K562 (cell line): ENCODE results near the gene PLA2G7. TPM values are rescaled to one million over a fixed set of nuclear protein-coding genes. Genes with fewer than 3 reads are reported as not detected.

Source experiments
- ATAC-seq: fragments of 200-7000 bp; cut with Tn5 transposase; 3 replicates; pipeline ENCODE4 v1.9.1; 2020; ENCODE audit warnings: moderate library complexity
- BruUV-seq: library from RNA; stranded (reverse); fragments of 400-500 nt; replicated peaks from 2 replicates; lab custom pipeline; 2021; lab: Mats Ljungman, UMichigan
- CTCF ChIA-PET: fragments of 300-600 bp; formaldehyde crosslinking; extraction: SDS; loops from one replicate; lab custom pipeline; 2021; ENCODE audit warnings: low intra/inter-chr PET ratio; lab: Yijun Ruan, JAX
- POLR2A ChIA-PET: fragments of 300-600, 350-650 bp; sonication (Branson Sonifier 250); formaldehyde crosslinking; extraction: SDS; loops from one replicate; lab custom pipeline; 2021; ENCODE audit warnings: antibody characterized with exemption, inconsistent platforms; lab: Yijun Ruan, JAX
- DNase-seq, 4 experiments: peaks; one replicate each; pipeline versions ENCODE4 v3.0.0 to v3.0.0-alpha.2; 2011 to 2018; ENCODE audit warnings: low spot score in 3 of 4, mixed read lengths in 3 of 4; ENCODE audit errors: extremely low read depth in 1 of 4
- FAIRE-seq: peaks from 2 replicates; lab custom pipeline; 2011; peaks lifted over from hg19 to GRCh38; lab: Jason Lieb, UNC
- H2AFZ ChIP-seq: 2 replicates; pipeline ENCODE4 v1.6.0; 2011; ENCODE audit warnings: low read depth, low read length, control low read depth, inconsistent platforms
- H3K27ac ChIP-seq: fragments of 200-600 bp; 3 replicates; pipeline ENCODE4 v1.8.0; 2011; ENCODE audit warnings: low read depth, mild to moderate bottlenecking, control low read depth, inconsistent platforms, low read length, moderate library complexity, mixed read lengths; ENCODE audit errors: extremely low read depth
- H3K27me3 ChIP-seq, 2 experiments: fragments of 300-600 bp in 1 of 2; 2 replicates in 1 of 2; 3 replicates in 1 of 2; pipeline versions ENCODE4 v1.6.0 to v1.8.0; 2011; ENCODE audit warnings: inconsistent platforms in 2 of 2, low read length in 2 of 2, mild to moderate bottlenecking in 1 of 2, mixed read lengths in 1 of 2, moderate library complexity in 1 of 2; ENCODE audit not compliant: control insufficient read depth in 2 of 2, insufficient read depth in 2 of 2
- H3K36me3 ChIP-seq: fragments of 300-600 bp; 3 replicates; pipeline ENCODE4 v1.8.0; 2011; ENCODE audit warnings: mild to moderate bottlenecking, low read length, inconsistent platforms; ENCODE audit not compliant: control insufficient read depth, insufficient read depth
- H3K4me1 ChIP-seq, 2 experiments: fragments of 200-600 bp in 1 of 2; replicated peaks in 1 of 2; 2 replicates in 1 of 2; 3 replicates in 1 of 2; pipeline versions ENCODE4 v1.5.1 to v1.8.0; 2011; ENCODE audit warnings: inconsistent platforms in 2 of 2, low read length in 2 of 2, mild to moderate bottlenecking in 1 of 2, mixed read lengths in 1 of 2, moderate library complexity in 1 of 2; ENCODE audit not compliant: control insufficient read depth in 2 of 2, insufficient read depth in 2 of 2
- H3K4me2 ChIP-seq: 2 replicates; pipeline ENCODE4 v1.6.1; 2011; ENCODE audit warnings: low read length, control low read depth, inconsistent platforms, mixed read lengths; ENCODE audit not compliant: insufficient read depth
- H3K4me3 ChIP-seq: fragments of 200-600 bp; sonication (generic), shearing (Covaris generic); 2 replicates; pipeline ENCODE4 v1.5.1; 2016; ENCODE audit warnings: control low read depth, inconsistent platforms
- H3K79me2 ChIP-seq: fragments of 200-600 bp; 3 replicates; pipeline ENCODE4 v1.8.0; 2011; ENCODE audit warnings: low read length, inconsistent platforms; ENCODE audit not compliant: control insufficient read depth, insufficient read depth
- H3K9ac ChIP-seq, 2 experiments: 2 replicates each; pipeline versions ENCODE4 v1.6.0 to v1.6.1; 2011; ENCODE audit warnings: low read depth in 2 of 2, low read length in 2 of 2, control low read depth in 1 of 2, inconsistent platforms in 1 of 2, mild to moderate bottlenecking in 1 of 2, mixed read lengths in 1 of 2; ENCODE audit not compliant: insufficient read depth in 1 of 2
- H3K9me1 ChIP-seq: one replicate; pipeline ENCODE4 v1.6.0; 2011; ENCODE audit warnings: inconsistent platforms, mild to moderate bottlenecking, low read length, moderate library complexity; ENCODE audit not compliant: control insufficient read depth, insufficient read depth
- H3K9me3 ChIP-seq: replicated peaks from 2 replicates; pipeline ENCODE4 v1.5.1; 2011; ENCODE audit warnings: low read depth, low read length, inconsistent platforms; ENCODE audit not compliant: control insufficient read depth, insufficient read depth
- H4K20me1 ChIP-seq: replicated peaks from 2 replicates; pipeline ENCODE4 v1.6.1; 2011; ENCODE audit warnings: low read length, inconsistent platforms, mixed read lengths; ENCODE audit not compliant: control insufficient read depth, insufficient read depth
- GABPA ChIP-seq: fragments of 200-800 bp; sonication (Bioruptor generic); conservative IDR thresholded peaks from 2 replicates; pipeline ENCODE4 v1.6.1; 2016; ENCODE audit warnings: low read depth, missing genetic modification characterization, missing compliant biosample characterization
- HNRNPK ChIP-seq: fragments of 200-400 bp; formaldehyde crosslinking; IDR thresholded peaks from one replicate; pipeline ENCODE4 v1.6.1; 2018; ENCODE audit warnings: mild to moderate bottlenecking, low read depth, low read length; ENCODE audit not compliant: poor library complexity, severe bottlenecking
- L3MBTL2 ChIP-seq: fragments of 450-650 bp; IDR thresholded peaks from 2 replicates; pipeline ENCODE4 v1.6.1; 2016; ENCODE audit warnings: mild to moderate bottlenecking, moderate library complexity
- LCOR ChIP-seq: sonication (generic); formaldehyde crosslinking; IDR thresholded peaks from 2 replicates; pipeline ENCODE4 v1.8.0; 2022; ENCODE audit warnings: mild to moderate bottlenecking, missing genetic modification reagents
- MAFG ChIP-seq: fragments of 450-650 bp; conservative IDR thresholded peaks from 2 replicates; pipeline ENCODE4 v1.6.1; 2016; ENCODE audit warnings: missing genetic modification characterization, missing compliant biosample characterization
- MNT ChIP-seq, 2 experiments: fragments of 450-650 bp; conservative IDR thresholded peaks; 2 replicates each; pipeline ENCODE4 v1.6.1; 2017; ENCODE audit warnings: mild to moderate bottlenecking in 2 of 2, moderate library complexity in 2 of 2
- ZMIZ1 ChIP-seq, 2 experiments: fragments of 150-350 bp in 1 of 2; IDR thresholded peaks; 2 replicates each; pipeline ENCODE4 v1.6.1; 2012 to 2016; ENCODE audit warnings: low read depth in 2 of 2, low read length in 2 of 2, mild to moderate bottlenecking in 1 of 2, moderate library complexity in 1 of 2
- ZNF395 ChIP-seq: fragments of 200-800 bp; sonication (Bioruptor generic); IDR thresholded peaks from 2 replicates; pipeline ENCODE4 v1.6.1; 2017; ENCODE audit warnings: missing genetic modification characterization, missing compliant biosample characterization
- WGBS: fragments of 100-300 bp; shearing (Covaris generic); methylation state at CpG from one replicate; pipeline ENCODE4 v1.1.6; 2016; ENCODE audit warnings: low coverage, mixed read lengths; ENCODE audit not compliant: insufficient coverage; ENCODE audit errors: missing lambda C conversion rate; 5-methylcytosine and 5-hydroxymethylcytosine counted together
- in situ Hi-C: fragments of 300-500 bp; cut with MboI; formaldehyde crosslinking; loops from 4 replicates; pipeline ENCODE4 v1.15.0; 2018; ENCODE audit warnings: inconsistent platforms, mixed read lengths
- intact Hi-C: fragments of 100-400 bp; cut with micrococcal nuclease; formaldehyde crosslinking; loops from 2 replicates; pipeline ENCODE4 v1.14.2; 2022
- polyA plus RNA-seq, 8 experiments: library from polyadenylated mRNA; depleted of rRNA in 4 of 8; stranded (reverse) in 5 of 8; unstranded in 3 of 8; fragments of >200 nt; fragmentation: Nextera tagmentation in 2 of 8; fragmentation: Illumina TruSeq in 1 of 8; extraction: Ambion mirVana in 2 of 8; extraction: Trizol in 1 of 8; gene quantifications; 2 replicates each; pipeline versions ENCODE4 v1.2.1 to v1.2.3, GENCODE V29; 2011 to 2014; ENCODE audit warnings: inconsistent platforms in 1 of 8, missing spikeins in 1 of 8
- total RNA-seq, 7 experiments: library from RNA; depleted of rRNA in 6 of 7; stranded (reverse); fragments of >200 nt in 6 of 7; fragmentation: Illumina TruSeq in 2 of 7; extraction: Trizol in 2 of 7; gene quantifications; 2 replicates each; pipeline versions ENCODE4 v1.2.1 to v1.2.3, GENCODE V29; 2011 to 2021; ENCODE audit warnings: low replicate concordance in 1 of 7

PLA2G7 gene
- total and polyA plus RNA-seq, 9 of the 15 experiments (the other 6 are each of a cell fraction or from before 2014, with no cell fraction given), result not detected

GRCh38 chr6:46688117-46688965 lies 46.8 kb downstream of the PLA2G7 start (continued):
- TF ChIP-seq ZNF395 (CRISPR knock-in tag), result no peak
- TF ChIP-seq, all 486 proteins: peak for 0

GRCh38 chr6:46687619-46688097 lies 47.5 kb downstream of the PLA2G7 start, which contains the start of gene TDRD6:
TSS of gene TDRD6 (plus strand) at chr6:46687885. CDS start at chr6:46688129, 244 bp downstream.
- FAIRE-seq, result no peak
- WGBS, result 27% methylated on average over 38 of the region's 41 CpGs
- Histone ChIP-seq H3K27ac (no peak within 1 kb of the TSS), H3K4me2 (no peak within 1 kb of the TSS), H3K4me1 (peaks cover 0 to 14% of the 10 kb centered on the region in 2 experiments; a peak in 2 of 5 replicates), H2AFZ (peak within 1 kb of the TSS; percentile 44; the same call in 1 of the 2 replicates), H3K36me3 (no peaks in the 10 kb centered on the region), H3K9me1 (no peaks in the 10 kb centered on the region), H3K27me3 (peaks cover 0 to 11% of the 10 kb centered on the region in 2 experiments; a peak in 1 of 5 replicates), H3K9me3 (no peaks in the 10 kb centered on the region), H3K9ac (no peak within 1 kb of the TSS), H3K79me2 (no peaks in the 10 kb centered on the region), H3K4me3 (no peak within 1 kb of the TSS), H4K20me1 (no peaks in the 10 kb centered on the region)
- POLR2A ChIA-PET, result interaction anchor here (0.6 kb wide), 1 partner anchor 33 kb away, joined by 4 read pairs; no protein-coding TSS in a partner anchor
- peak; percentile 65 for ATAC-seq
- DNase-seq, result peak; percentile 3 to 45 (median 20)
- intact Hi-C loops, result no loop called here
- in situ Hi-C loops, result no loop called here
- CTCF ChIA-PET, result no interaction called here
- no TSS peak for BruUV-seq
- no peak for TF ChIP-seq MAFG (tag)
- peak; percentile 65 for TF ChIP-seq GABPA (tag)
- TF ChIP-seq HNRNPK, result no peak
- no peak for TF ChIP-seq ZMIZ1 (IDR thresholded peaks at IDR 0.05; ENCODE audit: low read depth in 2 of 2, low read length in 2 of 2)
- TF ChIP-seq LCOR (CRISPR knock-in tag), result no peak
- TF ChIP-seq L3MBTL2, result peak; percentile 30; the same call in 1 of the 2 replicates
- TF ChIP-seq MNT (conservative IDR thresholded peaks at IDR 0.05), result no peak
